ENCODE measurements around the gene FLNA. TPM values are rescaled to one million over a fixed set of nuclear protein-coding genes. Genes with fewer than 3 reads are reported as not detected.

FLNA gene
- total RNA-seq, 1 donor, result 3,767 TPM

DNA sequence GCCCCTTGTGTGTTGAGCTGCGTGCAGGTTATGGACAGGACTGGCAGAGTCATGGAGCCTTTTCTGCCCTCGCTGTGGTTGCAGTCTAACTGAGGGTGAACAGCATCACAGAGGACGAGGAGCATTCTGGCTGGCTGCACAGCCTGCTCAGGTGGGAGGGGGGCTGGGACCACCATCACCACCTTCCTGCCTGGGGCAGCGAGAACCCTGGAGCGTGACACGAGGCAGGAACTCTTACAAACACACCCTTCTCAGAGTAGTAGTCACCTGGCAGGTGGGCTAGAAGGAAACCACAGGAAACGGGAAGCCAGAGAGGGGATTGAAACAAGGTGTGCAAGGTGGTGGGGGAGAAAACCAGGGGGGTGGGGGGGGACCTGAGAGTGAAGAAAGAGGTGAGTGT lies 53.3 kb downstream of the FLNA start:
- no peak overlapping the region for H3K4me3 ChIP-seq (ENCODE audit: low read depth, low read length)
- no peak for DNase-seq (ENCODE audit: low read depth)
- TF ChIP-seq, protein P1, sequence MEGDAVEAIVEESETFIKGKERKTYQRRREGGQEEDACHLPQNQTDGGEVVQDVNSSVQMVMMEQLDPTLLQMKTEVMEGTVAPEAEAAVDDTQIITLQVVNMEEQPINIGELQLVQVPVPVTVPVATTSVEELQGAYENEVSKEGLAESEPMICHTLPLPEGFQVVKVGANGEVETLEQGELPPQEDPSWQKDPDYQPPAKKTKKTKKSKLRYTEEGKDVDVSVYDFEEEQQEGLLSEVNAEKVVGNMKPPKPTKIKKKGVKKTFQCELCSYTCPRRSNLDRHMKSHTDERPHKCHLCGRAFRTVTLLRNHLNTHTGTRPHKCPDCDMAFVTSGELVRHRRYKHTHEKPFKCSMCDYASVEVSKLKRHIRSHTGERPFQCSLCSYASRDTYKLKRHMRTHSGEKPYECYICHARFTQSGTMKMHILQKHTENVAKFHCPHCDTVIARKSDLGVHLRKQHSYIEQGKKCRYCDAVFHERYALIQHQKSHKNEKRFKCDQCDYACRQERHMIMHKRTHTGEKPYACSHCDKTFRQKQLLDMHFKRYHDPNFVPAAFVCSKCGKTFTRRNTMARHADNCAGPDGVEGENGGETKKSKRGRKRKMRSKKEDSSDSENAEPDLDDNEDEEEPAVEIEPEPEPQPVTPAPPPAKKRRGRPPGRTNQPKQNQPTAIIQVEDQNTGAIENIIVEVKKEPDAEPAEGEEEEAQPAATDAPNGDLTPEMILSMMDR (IDR thresholded peaks at IDR 0.05; ENCODE audit: insufficient read depth, low read depth, low read length), result no peak

DNA sequence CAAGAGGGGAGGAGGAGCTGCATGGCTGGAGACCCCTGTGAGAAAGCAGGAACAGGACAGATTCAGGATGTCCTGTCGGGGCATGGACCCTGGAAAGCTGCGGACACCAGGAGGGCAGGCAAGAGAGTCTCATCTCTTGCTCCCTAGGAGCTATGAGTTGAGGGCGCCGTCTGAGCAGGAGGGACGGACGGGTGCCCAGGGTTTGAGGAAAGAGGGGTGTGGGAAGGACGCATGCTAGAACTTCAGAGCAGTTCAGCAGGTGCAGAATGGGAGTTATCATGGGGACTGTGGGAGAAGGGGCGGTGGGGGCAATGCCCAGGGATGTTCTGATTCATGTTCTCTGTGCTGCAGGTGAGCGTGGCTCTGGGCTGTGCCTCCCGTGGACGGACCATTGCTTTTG lies 54.0 kb downstream of the FLNA start:
- TF ChIP-seq, protein P1 (IDR thresholded peaks at IDR 0.05; ENCODE audit: insufficient read depth, low read depth, low read length), result no peak
- no peak for DNase-seq (ENCODE audit: low read depth)
- no peak overlapping the region for H3K4me3 ChIP-seq (ENCODE audit: low read depth, low read length)

- no peak overlapping the region for H3K4me3 ChIP-seq (ENCODE audit: low read depth, low read length)
- TF ChIP-seq, protein P1 (IDR thresholded peaks at IDR 0.05; ENCODE audit: insufficient read depth, low read depth, low read length), result peak; percentile 55
- peak; percentile 18 for DNase-seq (ENCODE audit: low read depth)
These were observed 56.9 kb downstream of the FLNA start for GRCh38 chrX:154317391-154317995.

DNA sequence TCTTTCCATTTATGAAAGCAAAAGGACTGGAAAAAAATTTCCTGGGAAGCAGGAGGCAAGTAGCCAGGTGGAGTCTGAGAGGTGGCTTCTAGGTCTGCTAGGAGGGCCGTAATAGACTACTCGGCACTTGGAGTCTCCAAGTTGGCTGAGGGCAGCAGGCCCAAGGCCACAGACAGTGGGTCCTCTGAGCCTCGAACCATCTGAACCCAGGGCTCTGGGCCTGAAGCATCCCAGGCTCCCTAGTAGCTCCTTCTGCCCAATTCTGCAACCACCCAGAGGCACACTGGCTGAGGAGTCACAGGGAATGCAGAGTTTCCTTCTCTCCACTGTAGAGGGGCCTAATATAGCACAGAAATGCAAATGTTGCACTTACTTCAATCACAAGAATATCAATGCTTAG lies 59.0 kb downstream of the FLNA start:
- DNase-seq (ENCODE audit: low read depth), result no peak
- TF ChIP-seq, protein P1 (IDR thresholded peaks at IDR 0.05; ENCODE audit: insufficient read depth, low read depth, low read length), result no peak
- no peak overlapping the region for H3K4me3 ChIP-seq (ENCODE audit: low read depth, low read length)

DNA sequence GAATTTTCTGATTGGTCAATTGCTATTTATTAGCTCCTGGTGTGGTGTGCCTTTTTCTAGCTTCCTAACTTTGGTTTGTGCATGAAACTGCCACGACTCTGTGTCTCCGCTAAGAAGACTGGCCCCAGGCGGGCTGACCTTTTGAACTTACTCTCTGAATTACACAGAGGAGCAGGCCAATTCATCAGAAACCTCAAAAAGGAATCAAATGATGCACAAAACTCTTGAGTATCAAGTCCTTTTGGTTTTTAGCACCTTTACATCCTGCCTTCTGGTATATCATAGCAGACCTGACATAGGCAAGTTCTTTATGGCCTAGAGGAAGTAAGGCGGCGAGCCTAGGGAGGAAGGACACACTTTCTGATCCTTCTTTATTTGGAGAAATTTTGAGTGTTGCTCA lies 61.3 kb downstream of the FLNA start:
- no peak overlapping the region for H3K4me3 ChIP-seq (ENCODE audit: low read depth, low read length)
- no peak for DNase-seq (ENCODE audit: low read depth)
- TF ChIP-seq, protein P1 (IDR thresholded peaks at IDR 0.05; ENCODE audit: insufficient read depth, low read depth, low read length), result no peak

DNA sequence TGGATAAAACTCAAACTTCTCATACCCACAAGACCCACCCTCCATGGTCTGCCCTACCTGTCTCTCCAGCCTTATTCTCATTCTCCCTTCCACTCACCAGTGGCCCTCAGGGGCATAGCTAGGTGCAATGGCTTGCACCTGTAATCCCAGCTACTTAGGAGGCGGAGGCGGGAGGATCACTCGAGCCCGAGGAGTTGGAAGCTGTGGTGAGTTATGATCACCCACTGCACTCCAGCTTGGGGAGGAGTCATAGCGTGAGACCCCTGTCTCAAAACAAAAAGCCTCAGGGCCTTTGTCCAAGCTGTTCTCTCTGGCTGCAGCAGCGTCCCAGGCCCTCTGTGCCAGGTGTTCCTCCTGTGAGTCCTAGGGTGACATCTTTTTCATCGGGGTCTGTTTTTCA lies 62.3 kb downstream of the FLNA start:
- H3K4me3 ChIP-seq (ENCODE audit: low read depth, low read length), result no peak overlapping the region
- DNase-seq (ENCODE audit: low read depth), result no peak
- TF ChIP-seq, protein P1 (IDR thresholded peaks at IDR 0.05; ENCODE audit: insufficient read depth, low read depth, low read length), result no peak

All from fibroblast of villous mesenchyme (primary cell).